ENCODE measurements around the gene RUBCNL. TPM values are rescaled to one million over a fixed set of nuclear protein-coding genes. Genes with fewer than 3 reads are reported as not detected.
A peak's percentile ranks its signal among the peaks of the same experiment; 100 is the strongest.
"Not testable (repeated sequence)": the region's sequence is repeated elsewhere in the genome, so short reads cannot be mapped to it uniquely, and the experiment has no call there.

Gene RUBCNL
- 10 to 100 TPM in 1 of 2 donors, 1 to 10 TPM in 1; 8.9 to 17.3 TPM for total RNA-seq

- Mint-ChIP-seq H3K27ac (no peak within 1 kb of the TSS), H3K4me1 (ENCODE audit: low read depth) (peaks cover 32% of the 10 kb centered on the region), H3K36me3 (ENCODE audit: insufficient read depth in 2 of 2) (peaks cover 1 to 3% of the 10 kb centered on the region in 2 donors), H3K9me3 (no peaks in the 10 kb centered on the region), H3K4me3 (peak within 1 kb of the TSS; percentile 88), H3K27me3 (ENCODE audit: low read depth) (peaks cover 34% of the 10 kb centered on the region)
- ATAC-seq (replicated peaks in 1 of 2) (peak; percentile 89 to 91), DNase-seq (peak; percentile 71 to 72)
These were observed at the start of gene RUBCNL for GRCh38 chr13:46387064-46387851. TSS of gene RUBCNL (minus strand) at chr13:46387252. CDS start at chr13:46372475, 14,777 bp downstream.

- not testable (repeated sequence) for H3K9me3 Mint-ChIP-seq; H3K27me3 Mint-ChIP-seq (ENCODE audit: low read depth); DNase-seq; H3K4me3 Mint-ChIP-seq; H3K4me1 Mint-ChIP-seq (ENCODE audit: low read depth); H3K27ac Mint-ChIP-seq; H3K36me3 Mint-ChIP-seq (ENCODE audit: insufficient read depth in 2 of 2); ATAC-seq (replicated peaks in 1 of 2)
These were observed 42.5 kb upstream of the RUBCNL start for GRCh38 chr13:46429558-46429957.

- Mint-ChIP-seq H3K36me3 (ENCODE audit: insufficient read depth in 2 of 2) (peaks cover 0 to 2% of the 10 kb centered on the region in 2 donors), H3K4me3 (no peak overlapping the region), H3K27me3 (ENCODE audit: low read depth) (no peaks in the 10 kb centered on the region), H3K9me3 (peaks cover 0 to 2% of the 10 kb centered on the region in 2 donors), H3K4me1 (ENCODE audit: low read depth) (peaks cover 13% of the 10 kb centered on the region), H3K27ac (no peak overlapping the region)
- ATAC-seq (replicated peaks in 1 of 2) = no peak
- no peak for DNase-seq
These were observed 18.4 kb upstream of the RUBCNL start for GRCh38 chr13:46405457-46405856.

GRCh38 chr13:46404733-46405100 is 17.7 kb upstream of the RUBCNL start:
- H3K27me3 Mint-ChIP-seq (ENCODE audit: low read depth) = no peaks in the 10 kb centered on the region
- H3K27ac Mint-ChIP-seq = no peak overlapping the region
- no peak for DNase-seq
- ATAC-seq (replicated peaks in 1 of 2) = no peak
- no peaks in the 10 kb centered on the region for H3K9me3 Mint-ChIP-seq
- H3K4me1 Mint-ChIP-seq (ENCODE audit: low read depth) = peaks cover 13% of the 10 kb centered on the region
- no peak overlapping the region for H3K4me3 Mint-ChIP-seq
- H3K36me3 Mint-ChIP-seq (ENCODE audit: insufficient read depth in 2 of 2) = no peaks in the 10 kb centered on the region

- H3K4me3 Mint-ChIP-seq = no peak overlapping the region
- peaks cover 13% of the 10 kb centered on the region for H3K4me1 Mint-ChIP-seq (ENCODE audit: low read depth)
- H3K36me3 Mint-ChIP-seq (ENCODE audit: insufficient read depth in 2 of 2) = no peaks in the 10 kb centered on the region
- DNase-seq (no peak), ATAC-seq (replicated peaks in 1 of 2) (peak; percentile 49 to 63)
- H3K9me3 Mint-ChIP-seq = no peaks in the 10 kb centered on the region
- no peaks in the 10 kb centered on the region for H3K27me3 Mint-ChIP-seq (ENCODE audit: low read depth)
- no peak overlapping the region for H3K27ac Mint-ChIP-seq
These were observed 17.0 kb upstream of the RUBCNL start for GRCh38 chr13:46403851-46404732.

- Mint-ChIP-seq H3K27ac (no peak overlapping the region), H3K9me3 (no peaks in the 10 kb centered on the region), H3K36me3 (ENCODE audit: insufficient read depth in 2 of 2) (no peaks in the 10 kb centered on the region), H3K4me3 (no peak overlapping the region), H3K27me3 (ENCODE audit: low read depth) (no peaks in the 10 kb centered on the region), H3K4me1 (ENCODE audit: low read depth) (peaks cover 13% of the 10 kb centered on the region)
- ATAC-seq (replicated peaks in 1 of 2) = no peak
- no peak for DNase-seq
These were observed 15.1 kb upstream of the RUBCNL start for GRCh38 chr13:46402178-46402577.

GRCh38 chr13:46401432-46401831 is 14.4 kb upstream of the RUBCNL start:
- Mint-ChIP-seq H3K9me3 (no peaks in the 10 kb centered on the region), H3K27me3 (ENCODE audit: low read depth) (no peaks in the 10 kb centered on the region), H3K4me1 (ENCODE audit: low read depth) (peaks cover 13% of the 10 kb centered on the region), H3K36me3 (ENCODE audit: insufficient read depth in 2 of 2) (no peaks in the 10 kb centered on the region), H3K4me3 (no peak overlapping the region), H3K27ac (no peak overlapping the region)
- ATAC-seq (replicated peaks in 1 of 2) (no peak), DNase-seq (no peak)

GRCh38 chr13:46396341-46396740 is 9.3 kb upstream of the RUBCNL start:
- Mint-ChIP-seq H3K9me3 (no peaks in the 10 kb centered on the region), H3K4me1 (ENCODE audit: low read depth) (peaks cover 6% of the 10 kb centered on the region), H3K27ac (no peak overlapping the region), H3K36me3 (ENCODE audit: insufficient read depth in 2 of 2) (no peaks in the 10 kb centered on the region), H3K27me3 (ENCODE audit: low read depth) (no peaks in the 10 kb centered on the region), H3K4me3 (no peak overlapping the region)
- ATAC-seq (replicated peaks in 1 of 2) (no peak), DNase-seq (no peak)

- Mint-ChIP-seq H3K27ac (no peak overlapping the region), H3K27me3 (ENCODE audit: low read depth) (no peaks in the 10 kb centered on the region), H3K36me3 (ENCODE audit: insufficient read depth in 2 of 2) (no peaks in the 10 kb centered on the region), H3K4me3 (no peak overlapping the region), H3K4me1 (ENCODE audit: low read depth) (peaks cover 31% of the 10 kb centered on the region), H3K9me3 (no peaks in the 10 kb centered on the region)
- peak in 1 of 2 donors; percentile 20 for DNase-seq
- peak; percentile 84 to 95 for ATAC-seq (replicated peaks in 1 of 2)
These were observed 5.9 kb upstream of the RUBCNL start for GRCh38 chr13:46392967-46393366.

- peaks cover 1 to 3% of the 10 kb centered on the region in 2 donors for H3K36me3 Mint-ChIP-seq (ENCODE audit: insufficient read depth in 2 of 2)
- no peaks in the 10 kb centered on the region for H3K9me3 Mint-ChIP-seq
- H3K4me1 Mint-ChIP-seq (ENCODE audit: low read depth) = peaks cover 39% of the 10 kb centered on the region
- no peak overlapping the region for H3K27ac Mint-ChIP-seq
- peaks cover 20% of the 10 kb centered on the region for H3K27me3 Mint-ChIP-seq (ENCODE audit: low read depth)
- peak; percentile 20 to 24 for DNase-seq
- H3K4me3 Mint-ChIP-seq = peak overlapping the region; percentile 19 to 37
- ATAC-seq (replicated peaks in 1 of 2) = peak in 1 of 2 donors; percentile 12
These were observed 2.7 kb upstream of the RUBCNL start for GRCh38 chr13:46389457-46390451.

- no peak for ATAC-seq (replicated peaks in 1 of 2)
- no peaks in the 10 kb centered on the region for H3K9me3 Mint-ChIP-seq
These were observed 1.8 kb upstream of the RUBCNL start for GRCh38 chr13:46388846-46389245.

GRCh38 chr13:46388308-46388707 is 1.3 kb upstream of the RUBCNL start:
- Mint-ChIP-seq H3K4me1 (ENCODE audit: low read depth) (peaks cover 39% of the 10 kb centered on the region), H3K27ac (no peak overlapping the region), H3K4me3 (peak overlapping the region in 1 of 2 donors; percentile 12)

More at GRCh38 chr13:46388846-46389245, 1.8 kb upstream of the RUBCNL start:
- Mint-ChIP-seq H3K4me1 (ENCODE audit: low read depth) (peaks cover 39% of the 10 kb centered on the region), H3K36me3 (ENCODE audit: insufficient read depth in 2 of 2) (peaks cover 1 to 3% of the 10 kb centered on the region in 2 donors), H3K4me3 (peak overlapping the region; percentile 12 to 13), H3K27ac (peak overlapping the region; percentile 41), H3K27me3 (ENCODE audit: low read depth) (peaks cover 24% of the 10 kb centered on the region)
- DNase-seq = no peak

More at GRCh38 chr13:46388308-46388707, 1.3 kb upstream of the RUBCNL start:
- H3K9me3 Mint-ChIP-seq = no peaks in the 10 kb centered on the region
- peaks cover 1 to 3% of the 10 kb centered on the region in 2 donors for H3K36me3 Mint-ChIP-seq (ENCODE audit: insufficient read depth in 2 of 2)
- DNase-seq (no peak), ATAC-seq (replicated peaks in 1 of 2) (no peak)
- peaks cover 29% of the 10 kb centered on the region for H3K27me3 Mint-ChIP-seq (ENCODE audit: low read depth)

Measured in activated T-cell treated with anti-CD3 and anti-CD28 coated beads, Interleukin-2, amount 50 U/mL, for 72 hours (primary cell).